Neural cell (in vitro differentiated cells): ENCODE results near the gene LRRC73. TPM values are rescaled to one million over a fixed set of nuclear protein-coding genes. Genes with fewer than 3 reads are reported as not detected.
"Not testable (repeated sequence)": the region's sequence is repeated elsewhere in the genome, so short reads cannot be mapped to it uniquely, and the experiment has no call there.

Source experiments
- H2AFZ ChIP-seq: fragments of 200-600, 300-800 bp; sonication (generic), shearing (Covaris generic); 2 replicates; pipeline ENCODE4 v1.6.0; 2014; ENCODE audit warnings: low read depth, mild to moderate bottlenecking, antibody characterized with exemption, low read length, moderate library complexity
- H3F3A ChIP-seq: fragments of 200-600 bp; shearing (Covaris generic); 2 replicates; pipeline ENCODE4 v1.6.1; 2016; ENCODE audit warnings: mild to moderate bottlenecking, moderate library complexity, mixed read lengths, antibody characterized with exemption, low read length; ENCODE audit not compliant: insufficient read depth, poor library complexity, severe bottlenecking
- H3K27ac ChIP-seq: fragments of 200-600, 300-800 bp; sonication (generic), shearing (Covaris generic); 2 replicates; pipeline ENCODE4 v1.5.1; 2014; ENCODE audit warnings: mild to moderate bottlenecking, low read length, moderate library complexity
- H3K27me3 ChIP-seq: fragments of 300-800, 200-600 bp; sonication (generic), shearing (Covaris generic); 2 replicates; pipeline ENCODE4 v1.6.0; 2014; ENCODE audit warnings: mild to moderate bottlenecking, low read depth, low read length, moderate library complexity; ENCODE audit not compliant: insufficient read depth
- H3K36me3 ChIP-seq: fragments of 300-800, 200-600 bp; sonication (generic), shearing (Covaris generic); 2 replicates; pipeline ENCODE4 v1.5.1; 2014; ENCODE audit warnings: mild to moderate bottlenecking, antibody characterized with exemption, low read length, moderate library complexity; ENCODE audit not compliant: insufficient read depth
- H3K4me2 ChIP-seq: fragments of 300-800, 200-600 bp; sonication (generic), shearing (Covaris generic); 2 replicates; pipeline ENCODE4 v1.6.0; 2014; ENCODE audit warnings: mild to moderate bottlenecking, low read length
- H3K4me3 ChIP-seq: fragments of 300-800, 200-600 bp; sonication (generic), shearing (Covaris generic); 2 replicates; pipeline ENCODE4 v1.5.1; 2014; ENCODE audit warnings: mild to moderate bottlenecking, low read length, moderate library complexity
- H3K79me2 ChIP-seq: fragments of 200-600 bp; shearing (Covaris generic); replicated peaks from 2 replicates; pipeline ENCODE4 v1.6.0; 2014; ENCODE audit warnings: mild to moderate bottlenecking, low read length, moderate library complexity; ENCODE audit not compliant: insufficient read depth
- H3K9ac ChIP-seq: fragments of 300-800, 200-600 bp; sonication (generic), shearing (Covaris generic); 2 replicates; pipeline ENCODE4 v1.6.1; 2016; ENCODE audit warnings: mild to moderate bottlenecking, low read length, mixed read lengths
- H3K9me2 ChIP-seq: fragments of 200-600 bp; shearing (Covaris generic); 2 replicates; pipeline ENCODE4 v1.6.1; 2016; ENCODE audit warnings: mild to moderate bottlenecking, low read length, mixed read lengths; ENCODE audit not compliant: insufficient read depth
- H3K9me3 ChIP-seq: fragments of 200-600, 300-800 bp; sonication (generic), shearing (Covaris generic); 2 replicates; pipeline ENCODE4 v1.6.1; 2016; ENCODE audit warnings: mild to moderate bottlenecking, mixed run types, low read length, moderate library complexity, mixed read lengths
- H4K20me1 ChIP-seq: fragments of 200-600 bp; shearing (Covaris generic); 2 replicates; pipeline ENCODE4 v1.6.1; 2016; ENCODE audit warnings: mild to moderate bottlenecking, mixed run types; ENCODE audit not compliant: insufficient read depth
- CTCF ChIP-seq: fragments of 450-650 bp; IDR thresholded peaks from 2 replicates; pipeline ENCODE4 v1.5.1; 2014; ENCODE audit warnings: antibody characterized with exemption, mild to moderate bottlenecking, moderate library complexity; ENCODE audit not compliant: poor library complexity, severe bottlenecking
- EP300 ChIP-seq: fragments of 450-650 bp; conservative IDR thresholded peaks from 2 replicates; pipeline ENCODE4 v1.6.1; 2014; ENCODE audit warnings: antibody characterized with exemption, mild to moderate bottlenecking, moderate library complexity; ENCODE audit not compliant: poor library complexity, severe bottlenecking
- EZH2 ChIP-seq: fragments of 200-600, 300-800 bp; shearing (Covaris generic), sonication (generic); IDR thresholded peaks from 2 replicates; pipeline ENCODE4 v1.6.1; 2014; ENCODE audit warnings: antibody characterized with exemption, low read length, borderline replicate concordance, mild to moderate bottlenecking; ENCODE audit not compliant: insufficient read depth, poor library complexity, severe bottlenecking
- MXI1 ChIP-seq: fragments of 450-650 bp; conservative IDR thresholded peaks from 2 replicates; pipeline ENCODE4 v1.6.1; 2014; ENCODE audit warnings: antibody characterized with exemption, mild to moderate bottlenecking; ENCODE audit not compliant: poor library complexity, severe bottlenecking
- POLR2AphosphoS5 ChIP-seq: IDR thresholded peaks from 2 replicates; pipeline ENCODE4 v1.6.1; 2012
- RAD21 ChIP-seq: fragments of 450-650 bp; conservative IDR thresholded peaks from 2 replicates; pipeline ENCODE4 v1.6.1; 2014; ENCODE audit warnings: antibody characterized with exemption, mild to moderate bottlenecking, moderate library complexity
- REST ChIP-seq: IDR thresholded peaks from 2 replicates; pipeline ENCODE4 v1.6.1; 2012; ENCODE audit warnings: borderline replicate concordance
- SMC3 ChIP-seq: fragments of 450-650 bp; conservative IDR thresholded peaks from 2 replicates; pipeline ENCODE4 v1.6.1; 2014; ENCODE audit warnings: antibody characterized with exemption, mild to moderate bottlenecking, moderate library complexity; ENCODE audit not compliant: poor library complexity
- TAF1 ChIP-seq: IDR thresholded peaks from 2 replicates; pipeline ENCODE4 v1.6.1; 2012; ENCODE audit warnings: low read depth
- polyA plus RNA-seq: library from polyadenylated mRNA; depleted of rRNA; stranded (reverse); fragments of >200 nt; gene quantifications from 2 replicates; pipeline ENCODE4 v1.2.3, GENCODE V29; 2014

Gene LRRC73
- polyA plus RNA-seq, 1 donor from 2014 or later = 4.7 TPM

GRCh38 chr6:43541774-43542471, 31.8 kb upstream of the LRRC73 start:
- no peaks in the 10 kb centered on the region for H3K9me3 ChIP-seq
- H3K79me2 ChIP-seq = no peaks in the 10 kb centered on the region
- no peak overlapping the region for H3K27ac ChIP-seq
- no peaks in the 10 kb centered on the region for H3F3A ChIP-seq
- no peaks in the 10 kb centered on the region for H4K20me1 ChIP-seq
- H3K9me2 ChIP-seq = no peaks in the 10 kb centered on the region
- TF ChIP-seq MXI1 = no peak
- no peak for TF ChIP-seq EZH2
- TF ChIP-seq TAF1 = no peak
- TF ChIP-seq EP300 = no peak
- no peak for TF ChIP-seq RAD21
- no peak for TF ChIP-seq CTCF
- TF ChIP-seq SMC3 = no peak
- TF ChIP-seq REST = no peak
- no peak overlapping the region for H3K4me2 ChIP-seq
- H2AFZ ChIP-seq = no peak overlapping the region
- H3K9ac ChIP-seq = no peak overlapping the region
- no peaks in the 10 kb centered on the region for H3K36me3 ChIP-seq
- no peak overlapping the region for H3K4me3 ChIP-seq
- H3K27me3 ChIP-seq = no peaks in the 10 kb centered on the region

DNA sequence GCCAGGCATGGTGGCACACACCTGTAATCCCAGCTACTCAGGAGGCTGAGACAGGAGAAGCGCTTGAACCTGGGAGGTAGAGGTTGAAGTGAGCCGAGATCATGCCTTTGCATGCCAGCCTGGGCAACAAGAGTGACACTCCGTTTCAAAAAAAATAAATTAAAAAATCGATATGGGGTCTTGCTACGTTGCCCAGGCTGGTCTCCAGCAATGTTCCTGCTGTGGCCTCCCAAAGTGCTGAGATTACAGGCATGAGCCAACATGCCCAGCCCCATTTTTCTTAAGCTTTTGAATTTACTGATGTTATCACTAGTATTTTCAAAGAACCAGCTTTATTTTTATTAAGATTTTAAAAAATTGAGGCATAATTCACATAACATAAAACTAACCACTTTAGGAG, 30.4 kb upstream of the LRRC73 start:
- Histone ChIP-seq H3K9ac (no peak overlapping the region), H3F3A (no peaks in the 10 kb centered on the region), H3K27ac (no peak overlapping the region), H3K36me3 (no peaks in the 10 kb centered on the region), H3K27me3 (no peaks in the 10 kb centered on the region), H2AFZ (no peak overlapping the region), H4K20me1 (no peaks in the 10 kb centered on the region), H3K9me2 (no peaks in the 10 kb centered on the region), H3K79me2 (no peaks in the 10 kb centered on the region), H3K4me2 (no peak overlapping the region), H3K4me3 (no peak overlapping the region), H3K9me3 (no peaks in the 10 kb centered on the region)
- TF ChIP-seq MXI1 (no peak), REST (no peak), CTCF (no peak), EZH2 (no peak), EP300 (no peak), RAD21 (no peak), POLR2AphosphoS5 (no peak), SMC3 (no peak), TAF1 (no peak)

DNA sequence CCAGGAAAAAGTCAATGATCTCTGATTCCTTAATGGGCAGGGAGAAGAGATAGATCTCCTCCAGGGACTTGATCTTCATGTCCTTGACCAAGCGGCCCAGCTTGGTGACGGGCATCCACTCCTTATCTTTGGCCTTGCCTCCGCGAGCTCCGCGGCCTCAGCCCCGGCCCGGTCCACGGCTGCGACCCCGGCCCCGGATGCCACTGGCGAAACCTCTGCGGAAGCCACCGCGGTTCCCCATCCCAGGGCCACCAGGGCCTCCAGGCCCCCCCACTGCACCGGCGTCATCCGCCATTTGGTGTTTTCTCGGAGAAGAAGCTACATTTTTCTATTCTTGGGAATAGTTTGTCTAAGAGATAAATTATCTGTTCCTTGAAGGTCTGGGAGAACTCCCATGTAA, 29.3 kb upstream of the LRRC73 start:
- not testable (repeated sequence) for H3K27ac ChIP-seq, H3K4me3 ChIP-seq, H3K79me2 ChIP-seq, H3K4me2 ChIP-seq, H3F3A ChIP-seq, H4K20me1 ChIP-seq, H3K9ac ChIP-seq, H3K36me3 ChIP-seq, H2AFZ ChIP-seq, H3K9me3 ChIP-seq, H3K27me3 ChIP-seq, H3K9me2 ChIP-seq
